Karpas-422 (cell line): Measurements from ENCODE around the gene CNOT4. TPM values are rescaled to one million over a fixed set of nuclear protein-coding genes. Genes with fewer than 3 reads are reported as not detected.
A peak's percentile ranks its signal among the peaks of the same experiment; 100 is the strongest.

ENCODE experiments used
- DNase-seq: peaks from one replicate; pipeline ENCODE4 v3.0.0-alpha.2; 2015
- H2AFZ ChIP-seq: fragments of 200-600 bp; sonication (generic); 2 replicates; pipeline ENCODE4 v1.6.1; 2014; ENCODE audit warnings: antibody characterized with exemption, low read length, mixed read lengths
- H3K27ac ChIP-seq: fragments of 200-600 bp; sonication (generic); 2 replicates; pipeline ENCODE4 v1.5.1; 2014; ENCODE audit warnings: mild to moderate bottlenecking, low read length, moderate library complexity
- H3K27me3 ChIP-seq: fragments of 200-600 bp; sonication (generic); 2 replicates; pipeline ENCODE4 v1.6.1; 2014; ENCODE audit warnings: low read length, mixed read lengths
- H3K36me3 ChIP-seq: fragments of 200-600 bp; sonication (generic); 2 replicates; pipeline ENCODE4 v1.6.1; 2014; ENCODE audit warnings: low read length, mixed read lengths; ENCODE audit not compliant: insufficient read depth
- H3K4me1 ChIP-seq: fragments of 200-600 bp; sonication (generic); 2 replicates; pipeline ENCODE4 v1.6.1; 2014; ENCODE audit warnings: mild to moderate bottlenecking, low read length, mixed read lengths
- H3K4me2 ChIP-seq: fragments of 200-600 bp; sonication (generic); 2 replicates; pipeline ENCODE4 v1.6.1; 2014; ENCODE audit warnings: low read length, low read depth, mild to moderate bottlenecking; ENCODE audit not compliant: poor library complexity, severe bottlenecking
- H3K4me3 ChIP-seq: fragments of 200-600 bp; sonication (generic); 2 replicates; pipeline ENCODE4 v1.5.1; 2014; ENCODE audit warnings: mild to moderate bottlenecking, antibody characterized with exemption, low read length, mixed read lengths
- H3K79me2 ChIP-seq: fragments of 200-600 bp; sonication (generic); 2 replicates; pipeline ENCODE4 v1.6.1; 2014; ENCODE audit warnings: mild to moderate bottlenecking, low read length, mixed read lengths
- H3K9ac ChIP-seq: fragments of 200-600 bp; sonication (generic); 2 replicates; pipeline ENCODE4 v1.6.0; 2014; ENCODE audit warnings: low read length
- H3K9me2 ChIP-seq: fragments of 200-600 bp; sonication (generic), shearing (Covaris generic); replicated peaks from 2 replicates; pipeline ENCODE4 v1.6.0; 2014; ENCODE audit warnings: mild to moderate bottlenecking, low read length, moderate library complexity; ENCODE audit not compliant: insufficient read depth
- H3K9me3 ChIP-seq: fragments of 300-700, 200-600 bp; sonication (generic); 2 replicates; pipeline ENCODE4 v1.6.1; 2014; ENCODE audit warnings: low read length, mixed read lengths
- H4K20me1 ChIP-seq: fragments of 200-600 bp; sonication (generic); 2 replicates; pipeline ENCODE4 v1.6.1; 2014; ENCODE audit warnings: mild to moderate bottlenecking, antibody characterized with exemption, low read length, low read depth; ENCODE audit not compliant: insufficient read depth
- total RNA-seq: library from RNA; depleted of rRNA; stranded (reverse); fragments of >200 nt; shearing (Covaris generic); gene quantifications from 2 replicates; pipeline ENCODE4 v1.2.3, GENCODE V29; 2014; ENCODE audit warnings: low replicate concordance

Gene CNOT4
- total RNA-seq, 1 experiment from 2014 or later, result 25.9 TPM

GRCh38 chr7:135463908-135464307 is 46.0 kb downstream of the CNOT4 start:
- H4K20me1 ChIP-seq, result no peaks in the 10 kb centered on the region
- peak; percentile 53 for DNase-seq

GRCh38 chr7:135459951-135460567 is 49.8 kb downstream of the CNOT4 start:
- Histone ChIP-seq H3K36me3 (no peaks in the 10 kb centered on the region), H3K27me3 (no peaks in the 10 kb centered on the region), H3K9ac (no peak overlapping the region), H3K4me2 (no peak overlapping the region), H3K9me2 (no peaks in the 10 kb centered on the region), H3K4me1 (peaks cover 17% of the 10 kb centered on the region), H3K79me2 (peaks cover 99% of the 10 kb centered on the region), H3K27ac (no peak overlapping the region), H3K4me3 (no peak overlapping the region), H2AFZ (no peak overlapping the region), H4K20me1 (no peaks in the 10 kb centered on the region), H3K9me3 (no peaks in the 10 kb centered on the region)
- no peak for DNase-seq

More at GRCh38 chr7:135463908-135464307, 46.0 kb downstream of the CNOT4 start:
- no peaks in the 10 kb centered on the region for H3K36me3 ChIP-seq
- peaks cover 19% of the 10 kb centered on the region for H3K4me1 ChIP-seq
- no peak overlapping the region for H2AFZ ChIP-seq
- no peaks in the 10 kb centered on the region for H3K9me2 ChIP-seq
- no peak overlapping the region for H3K9ac ChIP-seq
- H3K79me2 ChIP-seq, result peaks cover 89% of the 10 kb centered on the region
- no peak overlapping the region for H3K4me3 ChIP-seq
- no peaks in the 10 kb centered on the region for H3K9me3 ChIP-seq
- H3K27ac ChIP-seq, result no peak overlapping the region
- H3K27me3 ChIP-seq, result no peaks in the 10 kb centered on the region
- no peak overlapping the region for H3K4me2 ChIP-seq

- H2AFZ ChIP-seq, result no peak overlapping the region
- H3K9me3 ChIP-seq, result no peaks in the 10 kb centered on the region
- no peaks in the 10 kb centered on the region for H3K9me2 ChIP-seq
- H4K20me1 ChIP-seq, result no peaks in the 10 kb centered on the region
- peaks cover 99% of the 10 kb centered on the region for H3K79me2 ChIP-seq
- no peak overlapping the region for H3K9ac ChIP-seq
- no peak overlapping the region for H3K27ac ChIP-seq
- no peak for DNase-seq
- no peak overlapping the region for H3K4me2 ChIP-seq
- peaks cover 16% of the 10 kb centered on the region for H3K4me1 ChIP-seq
- no peaks in the 10 kb centered on the region for H3K27me3 ChIP-seq
- H3K36me3 ChIP-seq, result no peaks in the 10 kb centered on the region
- H3K4me3 ChIP-seq, result no peak overlapping the region
Observed at GRCh38 chr7:135459076-135459475, 50.8 kb downstream of the CNOT4 start.

- no peaks in the 10 kb centered on the region for H3K36me3 ChIP-seq
- no peak overlapping the region for H2AFZ ChIP-seq
- no peak overlapping the region for H3K9ac ChIP-seq
- no peaks in the 10 kb centered on the region for H3K9me2 ChIP-seq
- H3K4me1 ChIP-seq, result peaks cover 7% of the 10 kb centered on the region; the same call in 1 of the 2 replicates
- peaks cover 96% of the 10 kb centered on the region for H3K79me2 ChIP-seq
- no peak overlapping the region for H3K4me3 ChIP-seq
- no peak overlapping the region for H3K4me2 ChIP-seq
- no peaks in the 10 kb centered on the region for H3K9me3 ChIP-seq
- no peaks in the 10 kb centered on the region for H3K27me3 ChIP-seq
- no peak overlapping the region for H3K27ac ChIP-seq
- no peaks in the 10 kb centered on the region for H4K20me1 ChIP-seq
- no peak for DNase-seq
Observed at GRCh38 chr7:135454060-135454459, 55.8 kb downstream of the CNOT4 start.

GRCh38 chr7:135449436-135449835 is 60.5 kb downstream of the CNOT4 start:
- no peaks in the 10 kb centered on the region for H3K9me3 ChIP-seq
- no peak for DNase-seq
- no peak overlapping the region for H3K9ac ChIP-seq
- H3K4me1 ChIP-seq, result peaks cover 12% of the 10 kb centered on the region; the same call in 1 of the 2 replicates
- no peak overlapping the region for H2AFZ ChIP-seq
- no peaks in the 10 kb centered on the region for H4K20me1 ChIP-seq
- H3K27me3 ChIP-seq, result no peaks in the 10 kb centered on the region
- no peaks in the 10 kb centered on the region for H3K9me2 ChIP-seq
- H3K27ac ChIP-seq, result no peak overlapping the region
- no peaks in the 10 kb centered on the region for H3K36me3 ChIP-seq
- H3K4me2 ChIP-seq, result no peak overlapping the region
- peaks cover 94% of the 10 kb centered on the region for H3K79me2 ChIP-seq
- H3K4me3 ChIP-seq, result no peak overlapping the region

- Histone ChIP-seq H3K27me3 (no peaks in the 10 kb centered on the region), H2AFZ (no peak overlapping the region), H3K27ac (no peak overlapping the region), H3K9ac (no peak overlapping the region), H3K79me2 (peaks cover 95% of the 10 kb centered on the region), H3K4me2 (no peak overlapping the region), H3K9me3 (no peaks in the 10 kb centered on the region), H3K4me3 (no peak overlapping the region), H3K36me3 (no peaks in the 10 kb centered on the region), H3K9me2 (no peaks in the 10 kb centered on the region), H3K4me1 (peaks cover 12% of the 10 kb centered on the region; the same call in 1 of the 2 replicates), H4K20me1 (no peaks in the 10 kb centered on the region)
- DNase-seq, result no peak
Observed at GRCh38 chr7:135448753-135449152, 61.1 kb downstream of the CNOT4 start.

GRCh38 chr7:135447748-135448147 is 62.2 kb downstream of the CNOT4 start:
- H3K4me3 ChIP-seq, result no peak overlapping the region
- no peaks in the 10 kb centered on the region for H3K9me2 ChIP-seq
- no peaks in the 10 kb centered on the region for H3K36me3 ChIP-seq
- H3K4me2 ChIP-seq, result no peak overlapping the region
- no peak overlapping the region for H3K27ac ChIP-seq
- H3K9me3 ChIP-seq, result no peaks in the 10 kb centered on the region
- peaks cover 12% of the 10 kb centered on the region; the same call in 1 of the 2 replicates for H3K4me1 ChIP-seq
- no peak overlapping the region for H3K9ac ChIP-seq
- DNase-seq, result no peak
- H3K27me3 ChIP-seq, result no peaks in the 10 kb centered on the region
- no peaks in the 10 kb centered on the region for H4K20me1 ChIP-seq
- peaks cover 97% of the 10 kb centered on the region for H3K79me2 ChIP-seq
- H2AFZ ChIP-seq, result no peak overlapping the region

GRCh38 chr7:135445690-135446089 is 64.2 kb downstream of the CNOT4 start:
- Histone ChIP-seq H3K9ac (no peak overlapping the region), H3K9me3 (no peaks in the 10 kb centered on the region), H3K4me1 (peaks cover 7% of the 10 kb centered on the region; the same call in 1 of the 2 replicates), H2AFZ (no peak overlapping the region), H3K4me2 (no peak overlapping the region), H3K4me3 (no peak overlapping the region), H3K27me3 (no peaks in the 10 kb centered on the region), H3K27ac (no peak overlapping the region), H3K79me2 (peaks cover 94% of the 10 kb centered on the region), H3K9me2 (no peaks in the 10 kb centered on the region), H3K36me3 (no peaks in the 10 kb centered on the region), H4K20me1 (no peaks in the 10 kb centered on the region)
- DNase-seq, result no peak
